Measurements from ENCODE around the gene PSIP1.
"Not testable (repeated sequence)": the region's sequence is repeated elsewhere in the genome, so short reads cannot be mapped to it uniquely, and the experiment has no call there.

The PSIP1 gene

GRCh38 chr9:15510789-15511575, at the start of gene PSIP1:
PSIP1 (minus strand) TSS chr9:15510970; CDS start chr9:15510188, 782 bp downstream.
- DNase-seq = peak; percentile 85

- no peak for DNase-seq
These were observed 42.7 kb upstream of the PSIP1 start for GRCh38 chr9:15553528-15553898.

DNA sequence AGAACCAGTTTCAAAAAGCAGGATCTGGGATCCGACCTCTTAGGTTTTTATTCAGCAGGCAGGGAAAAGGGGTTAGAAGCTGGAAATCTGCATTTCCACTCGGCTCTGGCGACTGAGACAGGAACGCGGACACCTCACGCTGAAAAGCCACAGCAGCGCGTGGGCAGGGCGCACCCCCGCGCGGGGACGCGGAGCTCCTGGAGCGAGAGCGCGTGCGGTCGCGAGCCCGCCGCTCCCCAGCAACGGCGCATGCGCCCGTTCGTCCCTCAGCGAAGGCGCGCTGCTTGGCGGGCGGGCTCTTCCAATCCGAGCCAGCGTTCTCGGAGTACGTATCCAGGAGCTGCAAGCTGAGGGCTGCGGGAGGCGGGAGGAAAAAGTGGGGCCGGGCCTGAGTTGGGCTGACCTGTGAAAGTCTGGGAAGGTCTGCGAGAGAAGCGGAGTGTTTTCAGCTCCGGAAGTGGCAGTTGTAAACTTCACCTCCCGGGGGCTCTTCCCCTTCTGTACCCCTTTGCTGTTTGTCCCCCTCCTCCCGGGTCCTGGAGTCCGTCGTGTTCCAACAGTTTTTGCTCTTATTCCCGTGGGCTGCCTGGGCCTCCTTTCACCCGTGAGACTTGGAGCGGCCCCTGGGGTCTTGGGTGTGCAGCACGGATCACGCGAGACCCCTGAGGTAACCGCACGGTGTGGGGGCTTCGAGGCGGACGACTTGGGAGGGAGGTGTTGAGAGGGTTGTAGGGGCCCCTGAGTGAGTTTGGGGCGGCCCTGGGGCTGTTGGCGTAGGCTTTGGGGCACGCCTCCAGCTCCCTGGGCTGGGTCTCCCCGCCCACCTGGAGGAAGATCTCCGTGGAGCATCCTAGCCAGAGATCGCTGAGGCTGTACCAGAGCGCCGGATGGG, 42.1 kb upstream of the PSIP1 start, which contains the start of gene CCDC171:
TSS of gene CCDC171 (plus strand) at position 408 of the 892 bp plus-strand sequence. CDS start 11,046 bp downstream, outside the sequence.
- DNase-seq = peak; percentile 75

DNA sequence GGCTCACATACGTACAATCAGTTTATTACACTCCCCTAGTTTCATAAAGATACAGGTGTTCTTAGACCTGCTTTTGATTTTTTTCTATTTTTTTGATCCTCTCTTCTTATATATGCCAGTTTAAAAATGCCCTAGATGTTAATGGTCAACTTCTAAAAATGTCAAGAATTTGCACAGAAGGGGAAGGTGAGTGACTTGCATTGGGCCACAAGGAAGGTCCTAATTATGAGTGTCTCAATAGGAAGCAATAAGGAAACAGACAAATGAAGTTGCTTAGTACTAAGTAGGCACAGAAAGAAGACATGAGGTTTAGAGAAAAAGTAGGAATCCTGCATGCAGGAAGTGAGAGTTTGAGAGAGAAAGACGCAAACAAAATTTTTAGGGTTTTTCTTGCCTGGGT, 38.8 kb upstream of the PSIP1 start:
- DNase-seq = no peak

DNA sequence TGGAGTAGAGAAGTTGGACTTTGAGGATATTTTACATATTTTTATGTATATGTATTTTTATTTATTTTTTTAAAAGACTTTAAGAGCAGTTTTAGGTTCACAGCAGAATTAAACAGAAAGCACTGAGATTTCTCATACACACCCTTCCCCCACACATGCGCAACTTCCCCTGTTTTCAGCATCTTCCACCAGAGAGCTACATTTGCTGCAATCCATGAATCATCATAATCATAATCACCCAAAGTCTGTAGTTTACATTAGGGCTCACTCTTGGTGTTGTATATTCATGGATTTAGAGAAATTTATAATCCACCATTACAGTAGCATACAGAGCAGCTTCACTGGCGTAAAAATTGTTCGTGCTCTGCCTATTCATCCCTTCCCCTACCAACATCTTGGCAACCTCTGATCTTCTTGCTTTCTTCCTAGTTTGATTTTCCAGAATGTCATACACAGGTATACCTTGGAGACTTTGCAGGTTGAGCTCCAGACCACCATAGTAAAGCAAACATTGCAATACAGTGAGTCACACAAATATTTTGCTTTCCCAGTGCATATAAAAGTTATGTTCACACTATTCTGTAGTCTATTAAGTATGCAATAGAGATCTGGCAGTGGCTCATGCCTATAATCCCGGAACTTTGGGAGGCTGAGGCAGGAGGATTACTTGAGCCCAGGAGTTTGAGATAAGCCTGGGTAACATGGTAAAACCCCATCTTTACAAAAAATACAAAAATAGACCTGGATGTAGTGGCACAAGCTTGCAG, 32.5 kb upstream of the PSIP1 start:
- DNase-seq = no peak

DNA sequence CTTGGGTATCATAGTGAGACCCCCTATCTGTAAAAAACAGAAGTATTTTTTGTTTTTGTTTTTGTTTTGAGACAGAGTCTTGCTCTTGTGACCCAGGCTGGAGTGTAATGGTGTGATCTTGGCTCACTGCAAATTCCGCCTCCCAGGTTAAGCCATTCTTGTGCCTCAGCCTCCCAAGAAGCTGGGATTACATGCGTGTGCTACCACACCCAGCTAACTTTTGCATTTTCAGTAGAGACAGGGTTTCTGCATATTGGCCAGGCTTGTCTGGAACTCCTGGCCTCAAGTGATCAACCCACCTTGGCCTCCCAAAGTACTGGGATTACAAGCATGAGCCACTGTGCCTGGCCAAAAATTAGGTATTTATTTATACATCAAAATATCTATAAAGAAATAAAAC, 31.9 kb upstream of the PSIP1 start:
- DNase-seq = no peak

DNA sequence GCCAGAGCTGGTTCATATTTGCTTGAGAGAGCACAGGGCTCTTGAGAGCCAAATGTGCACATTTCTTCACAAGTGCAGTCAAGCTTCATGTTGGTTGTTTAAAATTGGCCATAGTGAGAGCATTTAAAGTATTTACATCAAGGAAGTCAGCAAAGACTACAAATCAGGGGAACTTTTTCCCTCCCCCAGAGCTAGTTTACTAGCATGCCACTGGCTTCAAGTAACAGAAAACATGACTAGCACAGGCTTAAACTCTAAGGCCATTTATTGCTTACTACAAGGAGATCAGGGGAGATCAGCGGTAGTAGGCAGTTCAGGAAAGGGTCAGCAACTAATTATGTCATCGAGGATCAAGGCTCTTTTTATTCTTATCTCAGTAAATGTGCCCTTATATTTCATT, 31.1 kb upstream of the PSIP1 start:
- DNase-seq = no peak

DNA sequence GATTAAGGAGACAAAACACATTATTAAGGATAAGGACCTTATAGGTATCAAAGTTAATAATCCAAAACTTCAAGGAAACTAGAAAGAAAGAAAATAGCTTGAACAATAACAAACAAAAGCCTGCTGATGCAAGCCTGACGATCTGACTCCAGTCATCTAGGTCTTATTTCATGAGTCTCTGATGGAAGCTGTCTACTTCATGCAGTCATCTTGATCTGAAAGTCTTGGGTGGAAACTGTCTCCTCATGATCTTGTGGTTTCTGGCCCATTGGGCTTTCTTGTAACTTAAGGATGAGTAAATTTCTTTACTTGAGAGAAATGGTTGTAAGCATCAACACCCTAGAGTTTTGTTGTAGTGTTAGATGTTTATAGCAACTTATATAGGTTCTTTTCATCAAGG, 20.6 kb upstream of the PSIP1 start:
- DNase-seq = no peak

GRCh38 chr9:15529566-15530324, 19.0 kb upstream of the PSIP1 start:
- no peak for DNase-seq

- not testable (repeated sequence) for DNase-seq
These were observed 16.3 kb upstream of the PSIP1 start for GRCh38 chr9:15527035-15527434.

DNA sequence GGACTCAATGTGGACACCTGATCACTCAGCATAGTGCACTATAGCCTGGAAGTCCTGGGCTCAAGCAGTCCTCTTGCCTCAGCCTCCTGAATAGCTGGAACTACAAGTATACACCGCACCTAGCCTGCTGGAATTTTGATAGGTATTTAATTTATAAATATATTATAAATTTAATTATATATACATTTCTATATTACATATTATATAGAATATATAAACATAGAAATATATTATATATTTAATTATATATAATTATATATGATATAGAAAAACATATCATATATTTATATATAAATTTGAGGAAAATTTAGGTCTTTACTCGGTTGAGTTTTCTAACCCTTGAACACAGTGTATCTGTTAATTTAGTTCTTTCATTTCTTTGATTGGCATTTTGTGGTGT, 15.2 kb upstream of the PSIP1 start:
- DNase-seq = no peak

GRCh38 chr9:15524845-15525455, 14.2 kb upstream of the PSIP1 start:
- DNase-seq = no peak

DNA sequence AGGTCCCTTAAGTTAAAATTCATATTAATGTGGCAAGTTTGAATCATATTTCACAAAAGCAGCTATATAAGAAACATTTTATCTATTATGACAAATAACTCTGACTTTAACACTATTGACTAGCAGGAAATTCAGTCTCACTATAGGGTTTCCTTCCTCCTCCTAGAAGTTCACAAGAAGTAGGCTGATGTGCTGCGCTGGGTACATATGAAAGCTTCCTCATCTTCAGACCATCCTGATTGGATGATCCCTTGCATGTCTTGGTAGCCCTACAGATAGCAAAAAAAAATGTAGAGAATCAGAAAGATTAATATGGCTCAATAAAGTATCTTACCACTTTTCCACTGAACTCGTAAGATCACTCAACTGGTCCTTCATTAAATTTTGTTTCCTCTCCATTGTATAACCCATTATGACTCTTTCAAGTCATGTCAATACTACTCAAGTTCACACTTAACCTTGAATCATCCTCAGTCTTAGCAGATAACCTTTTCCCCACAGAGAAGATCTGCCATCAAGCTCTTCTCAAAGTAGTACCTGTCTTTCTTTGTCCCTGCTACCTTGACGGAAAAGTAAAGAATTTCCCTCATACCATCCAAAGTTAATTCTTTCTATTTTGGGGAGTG, 11.5 kb upstream of the PSIP1 start:
- DNase-seq = no peak

GRCh38 chr9:15521254-15521653, 10.5 kb upstream of the PSIP1 start:
- no peak for DNase-seq

- DNase-seq = no peak
These were observed 9.1 kb upstream of the PSIP1 start for GRCh38 chr9:15519831-15520230.

DNA sequence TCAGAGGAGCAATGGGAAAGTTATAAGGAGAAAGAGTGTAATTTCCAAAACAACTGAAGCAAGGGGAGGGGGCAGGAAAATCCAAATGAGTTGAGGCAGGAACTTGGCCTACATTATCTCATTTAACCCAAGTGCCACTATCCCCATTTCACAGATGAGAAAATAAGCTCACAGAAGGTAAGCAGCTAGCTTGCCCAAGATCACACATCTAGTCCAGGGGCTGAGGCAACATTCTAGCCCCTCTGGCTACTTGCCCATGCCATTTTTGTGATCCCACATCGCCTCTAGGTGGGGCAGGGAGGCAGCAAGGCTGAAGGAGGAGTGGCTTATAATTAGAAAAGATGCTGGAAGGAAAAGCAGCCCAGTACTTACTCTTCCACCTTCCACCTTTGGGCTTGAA, 2.6 kb upstream of the PSIP1 start:
- DNase-seq = no peak

- DNase-seq = no peak
These were observed 2.1 kb upstream of the PSIP1 start for GRCh38 chr9:15512889-15513288.

GRCh38 chr9:15512204-15512603, 1.4 kb upstream of the PSIP1 start:
- no peak for DNase-seq

DNA sequence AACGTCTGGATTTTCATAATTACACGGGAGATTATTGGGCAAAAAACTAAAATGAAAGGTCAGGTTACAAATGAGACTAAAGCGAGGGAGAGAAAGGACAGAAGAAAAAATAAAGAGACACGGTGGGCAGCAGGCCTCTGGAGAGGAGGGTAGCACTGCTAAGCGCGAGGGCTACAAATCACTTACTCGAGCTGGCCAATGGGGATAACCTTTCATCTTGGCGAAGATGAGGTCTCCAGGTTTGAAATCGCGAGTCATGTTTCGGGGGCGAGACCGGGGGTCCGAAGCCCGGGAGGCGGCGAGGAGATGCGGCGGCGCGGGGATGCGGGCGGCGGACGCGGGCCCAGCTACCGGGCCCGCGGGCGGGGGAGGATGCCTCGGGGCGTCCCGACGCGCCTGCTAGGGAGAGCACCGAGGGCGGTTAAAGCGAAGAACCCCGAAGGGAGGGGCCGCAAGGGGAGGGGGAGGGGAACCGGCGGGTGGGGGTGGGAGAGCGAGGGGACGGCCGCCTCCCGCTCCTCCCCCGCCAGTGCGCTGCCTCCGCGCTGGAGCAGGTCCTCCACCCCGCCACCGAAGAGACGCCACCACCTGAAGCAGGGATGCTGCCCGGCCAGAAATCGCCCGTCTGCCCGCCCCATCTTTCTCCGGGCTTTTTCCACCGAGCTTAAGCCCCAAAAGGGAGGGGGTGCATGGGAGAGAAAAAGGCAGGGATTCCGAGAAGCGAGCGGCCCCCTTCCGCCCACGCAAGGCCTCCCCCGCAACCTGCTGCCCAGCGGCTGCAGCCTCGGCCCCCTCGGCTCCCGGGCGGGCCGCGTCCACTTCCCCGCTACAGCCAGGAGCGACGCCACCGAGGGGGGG, 610 bp downstream of the PSIP1 start:
- DNase-seq = peak; percentile 55

DNA sequence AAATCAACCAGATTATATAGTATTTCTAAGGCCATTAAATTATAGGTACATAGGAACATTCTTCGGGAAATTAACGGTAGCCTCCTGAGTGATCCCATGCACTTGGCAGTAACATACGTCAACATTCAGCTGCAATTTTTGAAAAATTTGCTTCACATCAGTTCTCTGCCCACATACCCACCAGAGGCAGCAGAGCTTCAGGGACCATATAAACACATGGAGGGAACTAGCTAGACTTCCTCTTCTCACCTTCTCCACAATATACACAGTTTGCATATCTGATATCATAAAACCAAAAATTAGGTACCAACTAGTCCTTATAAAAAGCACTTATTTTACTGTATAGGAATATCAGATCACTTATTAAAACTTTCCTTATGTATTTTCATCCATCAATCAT, 4.8 kb downstream of the PSIP1 start:
- DNase-seq = no peak

GRCh38 chr9:15501803-15502202, 9.0 kb downstream of the PSIP1 start:
- no peak for DNase-seq

Data from activated gamma-delta T cell treated with Interleukin-2 at 50 U/mL for 16 hours (primary cell).